Activated CD4-positive, alpha-beta T cell treated with anti-CD3 and anti-CD28 coated beads for 36 hours (primary cell): ENCODE data around the gene TRAPPC10. TPM values are rescaled to one million over a fixed set of nuclear protein-coding genes. Genes with fewer than 3 reads are reported as not detected.

ENCODE experiments used
- ATAC-seq: fragments of 200-7000 bp; cut with Tn5 transposase; one replicate; pipeline ENCODE4 v1.10.0; 2021; ENCODE audit warnings: mild to moderate bottlenecking, moderate library complexity
- CTCF ChIA-PET: fragments of 350-600 bp; sonication (Branson Sonifier 250); formaldehyde crosslinking; loops from one replicate; lab custom pipeline; 2021; ENCODE audit warnings: antibody characterized with exemption; lab: Charles Lee
- POLR2A ChIA-PET: fragments of 350-600 bp; sonication (Branson Sonifier 250); formaldehyde crosslinking; loops from one replicate; lab custom pipeline; 2021; ENCODE audit warnings: antibody characterized with exemption, inconsistent platforms; lab: Charles Lee
- DNase-seq: peaks from one replicate; pipeline ENCODE4 v3.0.0-alpha.2; 2020
- H3K27ac Mint-ChIP-seq: one replicate; pipeline ENCODE4 v1.8.0; 2021; ENCODE audit warnings: mixed read lengths
- H3K27me3 Mint-ChIP-seq: one replicate; pipeline ENCODE4 v1.8.0; 2021; ENCODE audit warnings: mixed read lengths
- H3K36me3 Mint-ChIP-seq: one replicate; pipeline ENCODE4 v1.8.0; 2021; ENCODE audit warnings: low read depth, mixed read lengths
- H3K4me1 Mint-ChIP-seq: one replicate; pipeline ENCODE4 v1.8.0; 2021; ENCODE audit warnings: mixed read lengths
- H3K4me3 Mint-ChIP-seq: one replicate; pipeline ENCODE4 v1.8.0; 2021; ENCODE audit warnings: mild to moderate bottlenecking, moderate library complexity, mixed read lengths
- H3K9me3 Mint-ChIP-seq: one replicate; pipeline ENCODE4 v1.8.0; 2021; ENCODE audit warnings: low read depth, mixed read lengths
- intact Hi-C, 2 experiments: fragments of 100-400 bp; cut with DNase I in 1 of 2; cut with micrococcal nuclease in 1 of 2; formaldehyde crosslinking; loops; one replicate each; pipeline versions ENCODE4 v1.14.2 to v1.15.1; 2022 to 2024; cut with DNase I, micrococcal nuclease
- total RNA-seq, 2 experiments: library from RNA; stranded (reverse); gene quantifications; one replicate each; pipeline ENCODE4 v1.2.3, GENCODE V29; 2021

Gene TRAPPC10
- total RNA-seq, 2 experiments from 2014 or later: 40.2 to 58.7 TPM

DNA sequence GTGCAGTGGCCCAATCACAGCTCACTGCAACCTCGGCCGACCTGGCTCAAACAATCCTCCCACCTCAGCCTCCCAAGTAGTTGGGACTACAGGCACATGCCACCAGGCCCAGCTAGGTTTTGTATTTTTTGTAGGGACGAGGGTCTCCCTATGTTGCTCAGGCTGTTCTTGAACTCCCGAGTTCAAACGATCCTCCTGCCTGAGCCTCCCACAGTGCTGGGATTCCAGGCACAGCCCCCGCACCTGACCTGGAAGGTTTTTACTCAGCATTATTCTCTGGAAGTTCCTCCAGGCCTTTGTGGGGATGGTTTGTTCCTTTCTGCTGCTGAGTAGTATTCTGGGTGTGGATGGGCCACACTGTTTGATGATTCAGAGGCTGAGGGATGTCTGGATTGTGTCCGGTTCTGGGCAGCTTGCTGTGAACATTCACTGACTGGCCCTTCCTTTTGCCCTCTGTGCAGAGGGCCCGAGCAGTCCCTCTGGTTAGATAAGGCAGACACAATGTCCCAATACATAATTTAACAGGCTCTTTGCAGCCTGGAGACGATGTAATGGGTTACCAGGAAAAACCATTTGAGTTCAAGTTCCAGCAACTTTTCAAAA, 6.0 kb upstream of the TRAPPC10 start:
- Mint-ChIP-seq H3K4me1 (peaks cover 6% of the 10 kb centered on the region), H3K36me3 (no peaks in the 10 kb centered on the region), H3K27ac (no peak overlapping the region), H3K9me3 (no peaks in the 10 kb centered on the region), H3K27me3 (no peaks in the 10 kb centered on the region), H3K4me3 (no peak overlapping the region)
- DNase-seq (no peak), ATAC-seq (no peak)
- ChIA-PET CTCF (no interaction called here), POLR2A (no interaction called here)
- intact Hi-C loops: no loop called here

DNA sequence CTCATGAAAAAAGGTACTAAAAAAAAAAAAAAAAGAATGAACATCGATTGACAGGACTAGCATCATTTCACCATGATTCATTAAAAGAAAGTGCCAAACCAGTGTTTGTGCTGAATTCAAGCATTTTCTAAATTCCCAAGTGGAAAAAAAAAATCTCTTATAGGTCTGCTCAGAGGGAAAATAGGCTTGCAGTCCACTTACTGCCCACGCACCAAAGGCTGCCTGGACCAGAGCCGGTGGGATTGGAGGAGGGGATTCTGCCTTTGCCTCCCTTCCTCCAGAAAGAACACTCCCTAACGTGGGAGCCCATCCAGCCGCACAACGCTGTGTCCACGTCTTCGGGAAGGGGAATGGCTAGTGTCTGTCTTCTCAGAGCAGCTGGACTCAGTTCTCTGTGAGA, 5.5 kb upstream of the TRAPPC10 start:
- CTCF ChIA-PET: no interaction called here
- no peak for ATAC-seq

GRCh38 chr21:44010429-44010828, 1.7 kb upstream of the TRAPPC10 start:
- Mint-ChIP-seq H3K4me3 (peak overlapping the region; percentile 28), H3K27me3 (no peaks in the 10 kb centered on the region), H3K9me3 (no peaks in the 10 kb centered on the region), H3K27ac (peak overlapping the region; percentile 72), H3K4me1 (peaks cover 28% of the 10 kb centered on the region), H3K36me3 (peaks cover 10% of the 10 kb centered on the region)
- DNase-seq (no peak), ATAC-seq (no peak)
- intact Hi-C loops: loop anchor here in 1 of 2 experiments (5.0 to 10.0 kb wide), 2 partner anchors 477 to 914 kb away; partner anchors contain the start of gene ITGB2
- ChIA-PET CTCF (interaction anchor here (0.6 to 0.9 kb wide), 3 partner anchors 10 to 1277 kb away, joined by 3 to 5 read pairs (median 3); no protein-coding TSS in a partner anchor), POLR2A (no interaction called here)

More for the DNA sequence above, 5.5 kb upstream of the TRAPPC10 start:
- intact Hi-C loops: no loop called here
- Mint-ChIP-seq H3K27ac (no peak overlapping the region), H3K9me3 (no peaks in the 10 kb centered on the region), H3K27me3 (no peaks in the 10 kb centered on the region), H3K4me1 (peaks cover 9% of the 10 kb centered on the region), H3K4me3 (no peak overlapping the region), H3K36me3 (no peaks in the 10 kb centered on the region)
- POLR2A ChIA-PET: no interaction called here
- DNase-seq: no peak

DNA sequence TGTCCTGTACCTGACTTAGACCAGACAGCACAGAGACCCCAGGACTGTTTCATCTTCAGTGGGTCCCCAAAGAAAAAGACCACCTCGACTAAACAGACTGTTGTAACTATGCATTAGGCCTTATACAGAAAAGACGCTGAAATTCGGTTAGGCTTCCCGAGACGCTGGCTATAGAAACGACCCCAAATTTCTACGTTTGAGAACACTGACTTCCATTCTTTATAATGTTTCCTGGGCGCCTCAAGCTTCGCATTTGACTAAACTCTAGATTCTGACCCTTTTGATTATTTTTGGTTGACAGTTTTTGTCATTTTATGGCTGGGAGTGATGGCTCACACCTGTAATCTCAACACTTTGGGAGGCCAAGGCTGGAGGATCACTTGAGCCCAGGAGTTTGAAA, 986 bp upstream of the TRAPPC10 start:
- H3K9me3 Mint-ChIP-seq: no peaks in the 10 kb centered on the region
- peaks cover 35% of the 10 kb centered on the region for H3K4me1 Mint-ChIP-seq
- ATAC-seq (no peak), DNase-seq (no peak)
- peaks cover 10% of the 10 kb centered on the region for H3K36me3 Mint-ChIP-seq
- CTCF ChIA-PET: interaction anchor here (0.6 to 0.9 kb wide), 3 partner anchors 9 to 345 kb away, joined by 3 to 5 read pairs (median 3); no protein-coding TSS in a partner anchor
- no peaks in the 10 kb centered on the region for H3K27me3 Mint-ChIP-seq
- POLR2A ChIA-PET: no interaction called here
- intact Hi-C loops: loop anchor here in 1 of 2 experiments (5.0 to 10.0 kb wide), 2 partner anchors 476 to 914 kb away; partner anchors contain the start of gene ITGB2
- H3K27ac Mint-ChIP-seq: peak overlapping the region; percentile 90
- peak overlapping the region; percentile 81 for H3K4me3 Mint-ChIP-seq

- ChIA-PET POLR2A (interaction anchor here (0.6 to 1.9 kb wide), 3 partner anchors 11 to 71 kb away, joined by 3 to 7 read pairs (median 4); no protein-coding TSS in a partner anchor), CTCF (interaction anchor here (0.7 to 4.2 kb wide), 8 partner anchors 9 to 285 kb away, joined by 3 to 25 read pairs (median 4); no protein-coding TSS in a partner anchor)
- ATAC-seq: peak; percentile 81
- H3K4me1 Mint-ChIP-seq: peaks cover 47% of the 10 kb centered on the region
- H3K27ac Mint-ChIP-seq: peak overlapping the region; percentile 93
- intact Hi-C loops: loop anchor here (1.0 to 10.0 kb wide), 15 partner anchors 13 to 1134 kb away; partner anchors contain the start of genes CFAP410 (in 1 of the 2), ITGB2 (in 1 of the 2), PFKL (in 1 of the 2) and PKNOX1 (in 1 of the 2)
- H3K27me3 Mint-ChIP-seq: no peaks in the 10 kb centered on the region
- peaks cover 10% of the 10 kb centered on the region for H3K36me3 Mint-ChIP-seq
- peak; percentile 94 for DNase-seq
- no peaks in the 10 kb centered on the region for H3K9me3 Mint-ChIP-seq
- H3K4me3 Mint-ChIP-seq: peak overlapping the region; percentile 87
Measured at GRCh38 chr21:44012474-44013379, 618 bp downstream of the TRAPPC10 start.

DNA sequence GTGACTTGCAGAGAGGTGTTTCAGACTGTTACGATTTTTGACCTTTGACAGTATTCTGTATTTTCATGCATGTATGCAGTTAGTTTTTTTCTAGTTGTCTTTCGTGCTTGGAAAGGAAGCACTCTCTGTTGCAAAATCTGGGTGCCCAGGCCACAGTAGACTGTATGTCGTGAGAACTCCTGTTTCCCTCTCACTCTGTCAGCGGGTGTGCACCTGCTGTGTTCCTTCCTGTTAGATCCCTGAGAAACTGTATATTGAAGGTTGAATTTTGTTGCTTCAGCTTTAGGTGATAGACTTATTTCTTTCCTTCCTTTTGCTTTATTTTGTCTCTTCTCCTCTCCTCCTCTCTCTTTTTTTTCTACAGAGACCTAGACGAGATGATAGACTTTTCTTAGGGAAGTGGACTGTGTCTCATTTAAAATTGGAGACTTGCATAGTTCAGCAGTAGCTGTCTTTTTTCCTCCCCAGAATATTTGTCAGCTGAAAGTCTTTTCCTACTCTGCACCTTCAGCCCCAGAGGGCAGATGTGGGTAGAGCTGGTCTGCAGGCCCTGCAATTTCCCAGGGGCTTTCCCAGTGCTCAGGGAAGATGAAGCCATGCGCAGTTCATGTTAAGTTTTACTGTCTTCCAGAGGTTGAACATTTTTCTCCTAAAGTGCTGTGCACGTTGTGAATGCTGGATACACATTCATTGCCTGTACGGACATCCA, 1.4 kb downstream of the TRAPPC10 start:
- ATAC-seq (peak; percentile 22), DNase-seq (peak; percentile 69)
- intact Hi-C loops: loop anchor here (1.0 to 10.0 kb wide), 8 partner anchors 12 to 1135 kb away; partner anchors contain the start of genes ITGB2 (in 1 of the 2) and WDR4 (in 1 of the 2)
- no peaks in the 10 kb centered on the region for H3K27me3 Mint-ChIP-seq
- peaks cover 15% of the 10 kb centered on the region for H3K36me3 Mint-ChIP-seq
- ChIA-PET POLR2A (interaction anchor here (0.6 to 1.9 kb wide), 3 partner anchors 11 to 70 kb away, joined by 3 to 7 read pairs (median 4); no protein-coding TSS in a partner anchor), CTCF (interaction anchor here (0.8 to 4.2 kb wide), 8 partner anchors 9 to 284 kb away, joined by 3 to 25 read pairs (median 4); no protein-coding TSS in a partner anchor)
- H3K9me3 Mint-ChIP-seq: no peaks in the 10 kb centered on the region
- H3K4me3 Mint-ChIP-seq: peak overlapping the region; percentile 87
- peaks cover 56% of the 10 kb centered on the region for H3K4me1 Mint-ChIP-seq
- peak overlapping the region; percentile 93 for H3K27ac Mint-ChIP-seq

- ATAC-seq: no peak
- H3K27ac Mint-ChIP-seq: peak overlapping the region; percentile 79
Measured at GRCh38 chr21:44017601-44018000, 5.5 kb downstream of the TRAPPC10 start.

GRCh38 chr21:44018127-44018526, 6.0 kb downstream of the TRAPPC10 start:
- Mint-ChIP-seq H3K4me1 (peaks cover 86% of the 10 kb centered on the region), H3K27ac (peak overlapping the region; percentile 79), H3K9me3 (no peaks in the 10 kb centered on the region), H3K4me3 (no peak overlapping the region), H3K27me3 (no peaks in the 10 kb centered on the region), H3K36me3 (peaks cover 17% of the 10 kb centered on the region)
- DNase-seq (no peak), ATAC-seq (no peak)
- POLR2A ChIA-PET: no interaction called here
- intact Hi-C loops: loop anchor here in 1 of 2 experiments (10.0 kb wide), 1 partner anchor 907 kb away; the partner anchor contains the start of gene ITGB2
- CTCF ChIA-PET: no interaction called here

More at GRCh38 chr21:44017601-44018000, 5.5 kb downstream of the TRAPPC10 start:
- H3K4me3 Mint-ChIP-seq: no peak overlapping the region
- peaks cover 18% of the 10 kb centered on the region for H3K36me3 Mint-ChIP-seq
- H3K4me1 Mint-ChIP-seq: peaks cover 83% of the 10 kb centered on the region
- CTCF ChIA-PET: interaction anchor here (0.6 kb wide), 1 partner anchor 164 kb away, joined by 3 read pairs; no protein-coding TSS in a partner anchor
- no peak for DNase-seq
- intact Hi-C loops: loop anchor here in 1 of 2 experiments (10.0 kb wide), 1 partner anchor 907 kb away; the partner anchor contains the start of gene ITGB2
- H3K27me3 Mint-ChIP-seq: no peaks in the 10 kb centered on the region
- POLR2A ChIA-PET: no interaction called here
- no peaks in the 10 kb centered on the region for H3K9me3 Mint-ChIP-seq

DNA sequence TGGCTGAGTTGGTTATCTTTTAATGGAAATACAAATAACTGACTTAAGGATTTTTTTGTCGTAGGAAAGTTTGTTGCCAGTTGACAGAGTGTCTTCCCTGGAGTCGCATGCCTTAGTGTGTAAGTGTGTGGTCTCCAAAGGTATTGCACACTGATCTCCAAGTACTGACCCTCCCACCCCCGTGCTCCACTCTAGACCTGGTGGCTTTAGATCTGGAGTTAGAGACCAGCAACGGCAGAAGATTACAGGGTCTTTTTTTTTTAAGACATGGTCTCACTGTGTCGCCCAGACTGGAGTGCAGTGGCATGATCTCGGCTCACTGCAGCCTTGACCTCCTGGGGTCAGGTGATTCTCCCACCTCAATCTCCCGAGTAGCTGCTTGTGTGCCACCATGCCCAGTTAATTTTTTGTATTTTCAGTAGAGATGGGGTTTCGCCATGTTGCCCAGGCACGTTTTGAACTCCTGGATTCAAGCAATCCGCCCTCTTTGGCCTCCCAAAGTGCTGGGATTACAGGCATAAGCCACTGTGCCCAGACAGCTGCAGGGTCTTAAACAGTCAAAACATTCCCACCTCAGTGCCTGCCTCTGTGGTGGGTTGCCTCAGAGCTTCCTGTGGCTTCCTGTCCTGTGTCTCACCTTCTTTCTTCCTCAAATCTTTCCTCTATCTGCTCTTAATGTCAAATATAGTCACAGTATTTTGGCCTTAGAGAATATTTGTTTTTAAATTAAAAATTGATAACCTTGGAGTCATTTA, 6.9 kb downstream of the TRAPPC10 start:
- ATAC-seq: no peak

More for the DNA sequence above, 6.9 kb downstream of the TRAPPC10 start:
- ChIA-PET CTCF (interaction anchor here (0.8 to 1.1 kb wide), 3 partner anchors 31 to 47 kb away, joined by 3 to 4 read pairs (median 3); no protein-coding TSS in a partner anchor), POLR2A (interaction anchor here (0.7 to 1.1 kb wide), 2 partner anchors 64 to 67 kb away, joined by 3 to 4 read pairs; no protein-coding TSS in a partner anchor)
- H3K4me1 Mint-ChIP-seq: peaks cover 87% of the 10 kb centered on the region
- intact Hi-C loops: loop anchor here in 1 of 2 experiments (10.0 kb wide), 1 partner anchor 906 kb away; the partner anchor contains the start of gene ITGB2
- H3K36me3 Mint-ChIP-seq: peaks cover 14% of the 10 kb centered on the region
- H3K4me3 Mint-ChIP-seq: no peak overlapping the region
- no peaks in the 10 kb centered on the region for H3K9me3 Mint-ChIP-seq
- H3K27ac Mint-ChIP-seq: peak overlapping the region; percentile 69
- no peaks in the 10 kb centered on the region for H3K27me3 Mint-ChIP-seq
- peak; percentile 17 for DNase-seq
